GM21529 (cell line): ENCODE measurements around the gene TAF1A.
"Not testable (repeated sequence)": the region's sequence is repeated elsewhere in the genome, so short reads cannot be mapped to it uniquely, and the experiment has no call there.

ENCODE experiments used
- ATAC-seq: cut with Tn5 transposase; IDR thresholded peaks from one replicate; pipeline ENCODE4 v1.9.1; 2021; ENCODE audit not compliant: unreplicated experiment

The TAF1A gene

DNA sequence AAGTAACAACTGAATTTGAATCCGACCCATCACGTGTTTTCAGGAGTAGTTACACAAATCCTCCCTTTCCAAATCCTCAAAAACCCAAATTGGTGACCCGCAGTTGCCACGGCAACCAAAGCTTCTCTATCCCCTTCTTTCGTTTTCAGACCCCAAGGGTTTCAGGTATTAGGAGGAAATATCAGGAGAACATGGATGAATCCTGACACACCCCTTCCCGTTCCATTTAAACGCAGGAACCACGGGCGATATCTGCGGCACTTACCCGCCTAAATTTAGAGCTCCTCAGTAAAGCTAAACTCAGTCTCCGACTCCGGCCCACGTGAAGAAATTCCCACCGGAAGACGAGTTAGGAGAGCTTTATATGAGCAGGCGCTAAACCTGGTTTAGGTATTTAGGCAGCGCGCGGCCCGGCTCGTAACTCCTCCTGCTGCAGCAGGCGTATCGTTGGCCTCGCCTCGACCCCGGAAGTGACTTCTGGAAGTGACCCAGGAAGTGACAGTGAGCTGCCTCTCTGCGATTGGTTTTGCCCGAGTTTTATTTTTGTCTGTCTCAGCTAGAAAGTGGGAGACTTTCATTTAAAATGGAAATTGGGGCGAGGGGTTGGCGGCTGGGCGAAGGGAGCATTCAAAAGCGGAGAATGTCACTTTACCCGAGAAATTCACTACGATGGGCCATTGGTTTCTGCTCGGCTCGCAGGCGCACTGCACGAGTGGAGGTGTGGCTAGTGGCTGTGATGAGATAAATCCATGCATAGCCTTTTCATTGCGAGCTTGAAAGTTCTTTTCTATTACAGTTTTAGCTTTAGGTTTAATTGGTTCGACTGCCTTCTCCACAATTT is at the start of gene TAF1A:
TAF1A (minus strand) TSS at position 472 of the 841 bp plus-strand sequence.
- ATAC-seq: peak; percentile 100

- peak; percentile 89 for ATAC-seq
Measured at GRCh38 chr1:222634180-222635013, 44.7 kb upstream of the TAF1A start.

DNA sequence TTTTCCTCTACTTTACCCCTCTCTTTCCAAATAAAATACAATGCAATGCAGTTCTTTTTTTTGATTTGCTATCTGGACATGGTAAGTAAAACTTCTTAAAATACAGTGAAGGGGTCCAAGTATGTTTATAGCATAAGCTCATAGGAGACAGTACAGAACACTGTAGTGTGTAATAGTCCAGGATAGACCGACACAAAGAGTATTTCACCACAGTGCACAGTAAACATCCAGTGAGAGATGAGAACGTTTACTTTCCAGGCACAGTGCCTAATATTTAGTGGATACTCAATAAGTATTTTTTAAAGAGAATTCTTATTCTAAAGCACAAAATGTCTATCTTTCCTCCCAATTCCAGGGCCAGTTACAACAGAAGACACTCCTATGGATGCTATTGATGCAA is 43.0 kb upstream of the TAF1A start:
- no peak for ATAC-seq

DNA sequence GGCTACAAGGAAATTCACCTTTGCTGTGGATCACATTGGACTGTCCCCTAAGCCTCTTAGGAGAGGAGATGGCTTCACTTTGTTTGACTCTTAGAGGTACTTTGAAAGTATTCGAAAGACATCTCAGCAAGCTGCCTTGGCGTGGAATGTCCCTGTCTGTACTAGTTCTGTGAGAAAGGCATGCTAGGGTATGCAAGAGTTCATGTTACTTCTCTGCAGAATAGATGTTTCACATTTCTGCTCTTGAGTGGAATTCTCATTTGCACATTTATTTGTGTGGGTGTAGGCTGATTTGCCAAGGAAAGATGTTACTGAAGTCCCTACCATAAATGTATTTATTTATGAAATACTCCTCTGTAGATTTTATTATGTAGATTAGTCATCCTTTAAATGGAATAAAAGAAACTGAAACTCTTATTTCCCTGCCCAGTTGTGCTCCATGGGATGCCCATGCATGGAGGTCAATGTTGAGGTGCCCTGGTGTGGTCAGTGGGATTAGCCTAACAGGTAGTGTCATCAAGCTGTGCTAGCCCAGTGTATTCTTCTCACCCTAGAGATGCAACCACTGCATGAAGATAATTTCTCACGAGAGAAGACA is 42.0 kb upstream of the TAF1A start:
- no peak for ATAC-seq

- ATAC-seq: no peak
Measured at GRCh38 chr1:222629921-222630535, 40.3 kb upstream of the TAF1A start.

- ATAC-seq: no peak
Measured at GRCh38 chr1:222627232-222627631, 37.5 kb upstream of the TAF1A start.

GRCh38 chr1:222624214-222624613 is 34.5 kb upstream of the TAF1A start:
- no peak for ATAC-seq

GRCh38 chr1:222623458-222623857 is 33.7 kb upstream of the TAF1A start:
- no peak for ATAC-seq

GRCh38 chr1:222622765-222623164 is 33.0 kb upstream of the TAF1A start:
- no peak for ATAC-seq

DNA sequence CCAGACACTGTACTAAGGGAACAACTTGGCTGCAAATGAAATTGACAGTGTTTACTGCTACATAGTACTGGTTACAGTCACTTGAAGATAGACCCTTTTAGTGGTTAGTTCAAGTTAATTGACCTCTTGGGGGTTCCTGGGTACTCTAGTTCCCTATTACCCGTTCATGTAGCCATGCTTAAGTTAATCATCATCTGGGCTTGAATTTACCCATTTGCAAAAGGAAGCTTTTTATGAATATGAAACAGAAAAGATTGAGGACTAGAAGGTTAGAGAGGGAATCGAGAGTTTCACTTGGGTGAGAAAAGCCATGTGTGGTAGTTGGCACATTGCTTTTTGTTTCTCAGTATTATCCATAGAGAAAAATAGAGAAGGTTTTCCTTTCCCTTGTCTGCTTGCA is 30.8 kb upstream of the TAF1A start:
- peak; percentile 26 for ATAC-seq

GRCh38 chr1:222618880-222619596 is 29.3 kb upstream of the TAF1A start:
- no peak for ATAC-seq

DNA sequence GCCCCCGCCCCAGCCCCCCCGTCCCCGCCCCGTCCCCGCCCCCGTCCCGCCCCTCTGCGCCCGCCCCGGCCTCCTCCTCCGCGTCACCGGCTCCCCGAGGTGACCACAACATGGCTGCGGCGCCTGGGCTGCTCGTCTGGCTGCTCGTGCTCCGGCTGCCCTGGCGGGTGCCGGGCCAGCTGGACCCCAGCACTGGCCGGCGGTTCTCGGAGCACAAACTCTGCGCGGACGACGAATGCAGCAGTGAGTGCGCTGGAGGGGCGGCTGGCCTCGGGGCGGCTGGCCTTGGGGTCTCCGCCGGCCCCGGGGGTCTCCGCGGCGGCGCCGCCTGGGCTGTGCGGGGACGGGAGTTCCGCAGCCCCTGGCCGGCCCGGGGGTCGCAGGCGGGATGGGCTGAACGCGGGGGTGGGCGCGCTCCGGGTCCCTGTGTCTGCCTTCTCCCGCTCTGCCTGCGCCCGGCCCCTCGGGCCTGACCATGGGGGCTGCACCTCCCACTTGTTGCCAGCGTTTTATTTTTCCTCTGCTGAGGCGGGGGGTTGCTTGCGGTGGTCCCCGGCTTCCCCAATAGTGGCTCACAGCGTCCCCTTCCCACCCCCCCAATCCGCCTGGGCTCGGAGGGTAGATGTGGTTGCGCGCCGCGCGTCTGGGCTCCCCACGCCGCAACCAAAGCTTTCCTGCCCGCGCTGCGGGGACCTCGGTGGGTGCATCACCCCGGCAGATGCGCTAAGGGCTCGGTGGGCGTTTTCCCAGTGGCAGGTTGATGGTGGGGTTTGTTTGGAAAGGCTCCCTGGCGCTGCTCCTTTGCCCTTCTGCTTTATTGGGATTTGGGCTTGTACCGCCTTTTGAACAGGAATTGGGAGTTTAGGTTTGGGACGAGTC is 28.5 kb upstream of the TAF1A start, which contains the start of gene MIA3:
MIA3 (plus strand) TSS at position 97 of the 879 bp plus-strand sequence; CDS start at position 111, 14 bp downstream.
- ATAC-seq: peak; percentile 56

DNA sequence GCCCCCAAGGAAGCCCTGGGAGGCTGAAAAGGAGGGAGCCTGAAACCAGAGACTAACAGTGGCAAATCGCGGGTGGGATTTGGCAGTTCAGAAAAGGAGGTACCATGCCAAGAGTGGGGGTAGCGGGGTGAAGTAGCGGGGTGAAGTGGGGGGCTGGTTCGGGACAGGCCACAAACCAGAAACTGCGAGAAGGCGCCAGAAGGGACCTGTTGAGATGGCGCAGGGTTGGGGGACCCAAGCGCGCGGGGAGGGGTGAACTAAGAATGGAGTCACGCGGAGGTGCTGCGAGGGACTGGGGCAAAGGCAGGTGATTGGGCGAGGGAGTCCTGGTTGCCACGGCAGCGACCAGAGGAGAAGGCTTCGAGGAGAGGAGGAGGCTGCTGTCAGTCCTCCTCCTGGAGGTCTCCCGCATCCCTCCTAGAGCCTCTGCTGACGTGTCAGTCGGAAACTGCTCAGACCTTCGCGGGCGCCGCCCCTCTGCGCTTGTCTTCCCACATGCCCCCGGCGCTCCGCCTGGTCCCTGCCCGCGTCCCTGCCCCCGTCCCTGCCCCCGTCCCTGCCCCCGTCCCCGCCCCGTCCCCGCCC is 27.7 kb upstream of the TAF1A start:
- peak; percentile 81 for ATAC-seq

- no peak for ATAC-seq
Measured at GRCh38 chr1:222616525-222616924, 26.8 kb upstream of the TAF1A start.

DNA sequence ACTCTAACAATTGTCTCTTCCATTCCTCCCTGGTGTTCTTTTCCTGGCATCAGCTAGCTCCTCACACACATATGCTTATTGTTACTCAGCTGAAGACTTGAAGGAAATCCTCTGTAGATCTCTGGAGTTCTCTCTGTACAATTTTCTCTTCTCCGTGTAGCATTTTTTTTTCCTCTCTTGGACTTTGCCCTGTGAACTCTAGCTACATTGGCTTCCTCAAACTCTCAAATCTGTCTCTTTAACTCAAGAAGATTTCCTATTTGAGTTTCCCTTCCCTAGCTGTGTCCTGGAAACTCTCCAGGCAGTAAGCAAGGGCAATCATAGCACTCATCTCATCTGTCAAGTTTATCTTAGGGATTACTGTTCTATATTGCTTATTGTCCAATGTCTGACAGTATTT is 23.9 kb upstream of the TAF1A start:
- ATAC-seq: no peak

GRCh38 chr1:222610728-222611127 is 21.0 kb upstream of the TAF1A start:
- no peak for ATAC-seq

DNA sequence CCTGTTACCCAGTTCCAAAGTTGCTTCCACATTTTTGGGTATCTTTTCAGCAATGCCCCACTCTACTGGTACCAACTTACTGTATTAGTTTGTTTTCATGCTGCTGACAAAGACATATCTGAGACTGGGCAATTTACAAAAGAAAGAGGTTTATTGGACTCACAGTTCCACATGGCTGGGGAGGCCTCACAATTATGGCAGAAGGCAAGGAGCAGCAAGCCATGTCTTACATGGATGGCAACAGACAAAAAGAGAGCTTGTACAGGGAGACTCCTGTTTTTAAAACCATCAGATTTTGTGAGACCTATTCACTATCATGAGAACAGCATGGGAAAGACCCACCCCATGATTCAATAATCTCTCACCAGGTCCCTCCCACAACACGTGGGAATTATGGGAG is 19.4 kb upstream of the TAF1A start:
- ATAC-seq: not testable (repeated sequence)

- ATAC-seq: no peak
Measured at GRCh38 chr1:222606757-222607156, 17.0 kb upstream of the TAF1A start.

- no peak for ATAC-seq
Measured at GRCh38 chr1:222601257-222601656, 11.5 kb upstream of the TAF1A start.
